ENCODE data around the gene CFAP298. TPM values are rescaled to one million over a fixed set of nuclear protein-coding genes. Genes with fewer than 3 reads are reported as not detected.

Gene CFAP298
- polyA plus RNA-seq, 1 donor from 2014 or later = 105 TPM

DNA sequence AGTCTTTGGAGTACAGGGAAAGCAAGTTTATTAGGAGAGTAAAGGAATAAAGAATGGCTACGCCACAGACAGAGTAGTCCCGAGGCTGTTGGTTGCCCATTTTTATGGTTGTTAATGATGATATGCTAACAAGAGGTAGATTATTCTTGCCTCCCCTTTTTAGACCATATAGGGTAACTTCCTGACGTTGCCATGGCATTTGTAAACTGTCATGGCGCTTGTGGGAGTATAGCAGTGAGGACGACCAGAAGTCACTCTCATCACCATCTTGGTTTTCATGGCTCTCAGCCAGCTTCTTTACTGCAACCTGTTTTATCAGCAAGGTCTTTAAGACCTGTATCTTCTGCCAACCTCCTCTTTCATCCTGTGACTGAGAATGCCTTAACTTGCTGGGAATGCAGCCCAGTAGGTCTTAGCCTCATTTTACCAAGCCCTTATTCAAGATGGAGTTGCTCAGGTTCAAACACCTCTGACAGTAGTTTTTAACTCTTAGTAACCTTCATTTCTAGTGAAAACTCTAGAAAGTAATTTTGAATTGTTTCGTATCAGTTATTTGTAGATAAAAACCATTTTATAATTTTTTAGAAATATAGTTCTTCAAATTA lies 53.1 kb downstream of the CFAP298 start:
- Histone ChIP-seq H3K79me2 (replicated peaks; ENCODE audit: insufficient read depth, low read length) (no peaks in the 10 kb centered on the region), H3K9ac (ENCODE audit: low read length) (no peak overlapping the region), H4K20me1 (ENCODE audit: insufficient read depth) (no peaks in the 10 kb centered on the region), H3K4me3 (ENCODE audit: low read length) (no peak overlapping the region), H3K4me2 (ENCODE audit: low read length) (no peak overlapping the region), H3K27ac (ENCODE audit: low read length) (no peak overlapping the region), H2AFZ (ENCODE audit: low read depth, low read length) (no peak overlapping the region), H3K9me3 (ENCODE audit: low read length) (no peaks in the 10 kb centered on the region), H3K9me2 (ENCODE audit: insufficient read depth, low read length) (no peaks in the 10 kb centered on the region), H3K27me3 (ENCODE audit: insufficient read depth, low read depth, low read length) (no peaks in the 10 kb centered on the region), H3K36me3 (ENCODE audit: insufficient read depth, low read length) (no peaks in the 10 kb centered on the region), H3F3A (ENCODE audit: insufficient read depth, low read length, poor library complexity, severe bottlenecking) (no peaks in the 10 kb centered on the region)
- TF ChIP-seq, protein P1, sequence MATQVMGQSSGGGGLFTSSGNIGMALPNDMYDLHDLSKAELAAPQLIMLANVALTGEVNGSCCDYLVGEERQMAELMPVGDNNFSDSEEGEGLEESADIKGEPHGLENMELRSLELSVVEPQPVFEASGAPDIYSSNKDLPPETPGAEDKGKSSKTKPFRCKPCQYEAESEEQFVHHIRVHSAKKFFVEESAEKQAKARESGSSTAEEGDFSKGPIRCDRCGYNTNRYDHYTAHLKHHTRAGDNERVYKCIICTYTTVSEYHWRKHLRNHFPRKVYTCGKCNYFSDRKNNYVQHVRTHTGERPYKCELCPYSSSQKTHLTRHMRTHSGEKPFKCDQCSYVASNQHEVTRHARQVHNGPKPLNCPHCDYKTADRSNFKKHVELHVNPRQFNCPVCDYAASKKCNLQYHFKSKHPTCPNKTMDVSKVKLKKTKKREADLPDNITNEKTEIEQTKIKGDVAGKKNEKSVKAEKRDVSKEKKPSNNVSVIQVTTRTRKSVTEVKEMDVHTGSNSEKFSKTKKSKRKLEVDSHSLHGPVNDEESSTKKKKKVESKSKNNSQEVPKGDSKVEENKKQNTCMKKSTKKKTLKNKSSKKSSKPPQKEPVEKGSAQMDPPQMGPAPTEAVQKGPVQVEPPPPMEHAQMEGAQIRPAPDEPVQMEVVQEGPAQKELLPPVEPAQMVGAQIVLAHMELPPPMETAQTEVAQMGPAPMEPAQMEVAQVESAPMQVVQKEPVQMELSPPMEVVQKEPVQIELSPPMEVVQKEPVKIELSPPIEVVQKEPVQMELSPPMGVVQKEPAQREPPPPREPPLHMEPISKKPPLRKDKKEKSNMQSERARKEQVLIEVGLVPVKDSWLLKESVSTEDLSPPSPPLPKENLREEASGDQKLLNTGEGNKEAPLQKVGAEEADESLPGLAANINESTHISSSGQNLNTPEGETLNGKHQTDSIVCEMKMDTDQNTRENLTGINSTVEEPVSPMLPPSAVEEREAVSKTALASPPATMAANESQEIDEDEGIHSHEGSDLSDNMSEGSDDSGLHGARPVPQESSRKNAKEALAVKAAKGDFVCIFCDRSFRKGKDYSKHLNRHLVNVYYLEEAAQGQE (IDR thresholded peaks at IDR 0.05; ENCODE audit: borderline replicate concordance) = no peak
- TF ChIP-seq POLR2AphosphoS5 (IDR thresholded peaks at IDR 0.05) (no peak), SMC3 (conservative IDR thresholded peaks at IDR 0.05; ENCODE audit: poor library complexity) (no peak), MXI1 (conservative IDR thresholded peaks at IDR 0.05; ENCODE audit: poor library complexity, severe bottlenecking) (no peak), TAF1 (IDR thresholded peaks at IDR 0.05; ENCODE audit: low read depth) (no peak), EP300 (conservative IDR thresholded peaks at IDR 0.05; ENCODE audit: poor library complexity, severe bottlenecking) (no peak), RAD21 (conservative IDR thresholded peaks at IDR 0.05) (no peak), EZH2 (IDR thresholded peaks at IDR 0.05; ENCODE audit: borderline replicate concordance, insufficient read depth, low read length, poor library complexity, severe bottlenecking) (no peak)
- TF ChIP-seq, protein P2, sequence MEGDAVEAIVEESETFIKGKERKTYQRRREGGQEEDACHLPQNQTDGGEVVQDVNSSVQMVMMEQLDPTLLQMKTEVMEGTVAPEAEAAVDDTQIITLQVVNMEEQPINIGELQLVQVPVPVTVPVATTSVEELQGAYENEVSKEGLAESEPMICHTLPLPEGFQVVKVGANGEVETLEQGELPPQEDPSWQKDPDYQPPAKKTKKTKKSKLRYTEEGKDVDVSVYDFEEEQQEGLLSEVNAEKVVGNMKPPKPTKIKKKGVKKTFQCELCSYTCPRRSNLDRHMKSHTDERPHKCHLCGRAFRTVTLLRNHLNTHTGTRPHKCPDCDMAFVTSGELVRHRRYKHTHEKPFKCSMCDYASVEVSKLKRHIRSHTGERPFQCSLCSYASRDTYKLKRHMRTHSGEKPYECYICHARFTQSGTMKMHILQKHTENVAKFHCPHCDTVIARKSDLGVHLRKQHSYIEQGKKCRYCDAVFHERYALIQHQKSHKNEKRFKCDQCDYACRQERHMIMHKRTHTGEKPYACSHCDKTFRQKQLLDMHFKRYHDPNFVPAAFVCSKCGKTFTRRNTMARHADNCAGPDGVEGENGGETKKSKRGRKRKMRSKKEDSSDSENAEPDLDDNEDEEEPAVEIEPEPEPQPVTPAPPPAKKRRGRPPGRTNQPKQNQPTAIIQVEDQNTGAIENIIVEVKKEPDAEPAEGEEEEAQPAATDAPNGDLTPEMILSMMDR (IDR thresholded peaks at IDR 0.05; ENCODE audit: poor library complexity, severe bottlenecking) = no peak

DNA sequence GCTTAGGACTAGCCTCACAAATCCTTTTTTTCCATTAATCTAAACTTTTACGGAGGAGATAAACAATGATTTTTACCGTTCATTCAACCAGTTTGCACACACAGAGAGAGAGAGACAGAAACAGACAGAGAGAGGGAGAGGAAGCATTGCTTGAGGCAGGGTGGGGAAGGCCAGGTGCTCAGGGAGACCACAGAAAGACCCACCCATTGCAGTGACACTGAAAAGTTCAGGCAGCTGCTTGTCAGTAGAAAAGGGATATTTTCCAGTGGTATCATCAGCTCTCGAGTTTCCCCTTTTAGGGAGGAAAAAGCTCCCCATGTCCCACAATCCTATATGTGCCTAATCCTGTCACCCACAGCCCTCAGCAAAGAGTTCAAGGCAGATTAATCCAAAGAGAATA lies 54.1 kb downstream of the CFAP298 start:
- Histone ChIP-seq H4K20me1 (ENCODE audit: insufficient read depth) (no peaks in the 10 kb centered on the region), H3K27ac (ENCODE audit: low read length) (no peak overlapping the region), H3K79me2 (replicated peaks; ENCODE audit: insufficient read depth, low read length) (no peaks in the 10 kb centered on the region), H3K9me2 (ENCODE audit: insufficient read depth, low read length) (no peaks in the 10 kb centered on the region), H3K9ac (ENCODE audit: low read length) (no peak overlapping the region), H3F3A (ENCODE audit: insufficient read depth, low read length, poor library complexity, severe bottlenecking) (no peaks in the 10 kb centered on the region), H3K4me3 (ENCODE audit: low read length) (no peak overlapping the region), H3K36me3 (ENCODE audit: insufficient read depth, low read length) (no peaks in the 10 kb centered on the region), H3K27me3 (ENCODE audit: insufficient read depth, low read depth, low read length) (no peaks in the 10 kb centered on the region), H2AFZ (ENCODE audit: low read depth, low read length) (no peak overlapping the region), H3K4me2 (ENCODE audit: low read length) (no peak overlapping the region), H3K9me3 (ENCODE audit: low read length) (no peaks in the 10 kb centered on the region)
- TF ChIP-seq POLR2AphosphoS5 (IDR thresholded peaks at IDR 0.05) = no peak
